Measurements from ENCODE around the gene CDKAL1. TPM values are rescaled to one million over a fixed set of nuclear protein-coding genes. Genes with fewer than 3 reads are reported as not detected.

CDKAL1 gene
- total RNA-seq, 4 donors from 2014 or later: 10.1 to 22.0 (median 12.5) TPM

DNA sequence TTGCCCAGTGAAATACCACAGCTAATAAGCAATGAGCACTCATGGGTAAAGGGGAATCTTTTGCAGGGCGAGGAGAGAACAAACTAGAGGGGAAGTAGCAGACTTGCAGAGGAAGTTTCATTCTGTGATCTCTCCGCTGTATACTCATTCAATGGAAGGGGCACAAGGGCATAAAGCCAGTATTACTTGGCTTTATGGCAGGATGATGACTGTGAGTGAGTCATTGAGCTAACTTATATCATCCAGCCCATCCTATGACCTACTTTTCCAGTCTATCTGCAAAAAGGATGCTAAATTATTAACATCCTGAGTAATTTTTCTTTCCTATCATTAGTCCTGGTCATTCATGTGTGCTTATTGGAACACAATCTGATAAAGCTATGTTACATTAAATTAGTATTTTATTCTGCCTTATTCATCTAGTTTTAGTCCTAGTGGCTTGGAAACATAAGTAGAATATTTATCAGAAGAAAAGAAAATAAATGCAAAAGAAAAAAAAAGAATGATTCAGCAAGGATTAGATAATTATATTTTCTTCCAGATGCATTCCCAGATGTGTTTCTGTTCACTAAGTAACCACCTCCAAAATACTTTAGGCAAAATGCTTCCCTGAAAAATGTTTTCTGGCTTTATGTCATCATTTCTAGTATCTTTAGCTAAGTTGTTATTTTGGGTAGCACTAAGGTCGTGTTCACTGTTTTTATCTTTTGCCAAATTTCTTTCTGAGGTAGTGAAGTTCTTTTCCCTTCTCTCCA lies 471.7 kb downstream of the CDKAL1 start:
- H3K27me3 ChIP-seq: no peaks in the 10 kb centered on the region
- WGBS: 27% methylated on average over 3 of the region's 3 CpGs
- H3K36me3 ChIP-seq: no peaks in the 10 kb centered on the region
- no peaks in the 10 kb centered on the region for H3K9me3 ChIP-seq
- TF ChIP-seq EP300 (IDR thresholded peaks at IDR 0.05) (no peak), CTCF (IDR thresholded peaks at IDR 0.05) (no peak), POLR2A (IDR thresholded peaks at IDR 0.05) (no peak), POLR2AphosphoS5 (IDR thresholded peaks at IDR 0.05) (no peak)
- H3K4me1 ChIP-seq: peaks cover 25% of the 10 kb centered on the region
- DNase-seq (ENCODE audit: low spot score in 2 of 2): no peak
- no peak overlapping the region for H3K4me3 ChIP-seq
- H3K27ac ChIP-seq: no peak overlapping the region

DNA sequence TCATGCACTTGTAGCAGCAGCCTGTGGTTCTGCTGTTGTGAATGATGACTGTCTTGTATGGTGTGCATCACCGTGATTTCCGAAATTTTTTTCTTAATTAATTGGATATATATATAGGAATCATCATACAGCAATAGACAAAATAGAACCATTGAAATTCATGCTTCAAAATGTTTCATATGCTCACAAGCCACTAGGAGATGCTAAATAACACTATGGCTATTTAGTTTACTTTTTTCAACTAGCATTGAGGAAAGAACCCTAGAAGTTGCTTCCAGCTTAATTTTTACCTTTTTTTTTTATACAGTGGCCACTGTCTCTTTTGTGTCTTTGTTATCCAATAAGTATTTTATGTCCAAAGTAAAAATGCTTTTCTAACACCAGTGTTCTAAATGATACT lies 485.4 kb downstream of the CDKAL1 start:
- no peak overlapping the region for H3K27ac ChIP-seq
- H3K4me1 ChIP-seq: peaks cover 6% of the 10 kb centered on the region
- TF ChIP-seq POLR2A (IDR thresholded peaks at IDR 0.05) (no peak), POLR2AphosphoS5 (IDR thresholded peaks at IDR 0.05) (no peak), CTCF (IDR thresholded peaks at IDR 0.05) (no peak), EP300 (IDR thresholded peaks at IDR 0.05) (no peak)
- DNase-seq (ENCODE audit: low spot score in 2 of 2): no peak
- WGBS: 94% methylated on average over 2 of the region's 2 CpGs
- no peak overlapping the region for H3K4me3 ChIP-seq
- H3K36me3 ChIP-seq: no peaks in the 10 kb centered on the region
- no peaks in the 10 kb centered on the region for H3K9me3 ChIP-seq
- H3K27me3 ChIP-seq: no peaks in the 10 kb centered on the region

DNA sequence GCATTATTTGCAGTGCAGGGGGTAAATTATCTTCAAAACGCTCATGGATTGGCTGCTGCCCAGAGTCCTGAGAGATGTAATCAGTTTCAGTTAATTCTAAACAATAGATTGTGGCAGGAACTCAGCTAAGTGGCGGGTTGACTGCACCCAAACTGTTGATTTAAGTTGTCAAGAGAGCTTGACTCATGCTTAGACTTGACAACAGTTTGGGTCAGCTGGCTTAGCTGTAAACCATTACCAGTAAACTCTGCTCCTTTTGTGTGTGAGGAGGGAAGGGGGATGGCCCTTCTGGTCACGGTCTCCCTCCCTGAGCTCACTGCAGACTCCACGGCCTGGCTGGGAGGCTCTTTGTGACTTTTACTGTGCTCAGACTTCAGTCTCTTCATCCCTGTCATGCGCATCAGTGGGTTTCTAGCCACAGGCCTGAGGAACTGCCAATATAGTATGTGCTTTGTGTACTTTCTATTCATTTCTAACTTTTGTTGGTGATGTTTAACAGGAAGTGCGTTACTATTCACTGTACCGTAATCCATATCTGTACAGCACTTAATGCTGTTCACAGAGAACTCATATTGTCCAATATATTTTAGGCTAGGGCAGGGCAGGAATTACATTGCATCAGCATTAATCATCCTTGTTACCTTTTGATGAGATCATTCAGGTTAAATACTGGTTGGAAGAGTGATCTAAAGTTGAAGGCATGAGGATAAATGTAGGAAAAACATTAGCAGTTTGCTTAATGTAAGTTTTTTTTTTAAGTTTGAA lies 488.3 kb downstream of the CDKAL1 start:
- DNase-seq (ENCODE audit: low spot score in 2 of 2): no peak
- Histone ChIP-seq H3K9me3 (no peaks in the 10 kb centered on the region), H3K4me3 (no peak overlapping the region)

DNA sequence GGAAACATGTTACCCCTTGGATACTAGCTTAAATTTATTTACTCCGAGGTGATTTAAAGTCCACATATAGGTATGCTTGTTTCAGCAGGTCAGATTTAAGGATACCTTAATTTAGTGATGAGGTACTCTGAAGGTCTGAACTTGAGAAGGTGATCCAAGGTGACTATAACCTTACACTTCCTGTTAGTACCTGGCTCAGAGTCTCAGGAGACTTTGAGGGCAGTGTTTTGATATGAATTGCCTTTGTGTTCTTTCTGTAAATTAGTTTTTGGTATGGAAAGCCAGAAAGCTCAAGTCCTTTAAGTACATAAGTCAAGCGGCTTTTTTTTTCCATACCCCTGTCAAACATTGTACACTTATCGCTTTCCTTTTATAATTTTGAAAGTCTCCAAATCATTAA lies 489.0 kb downstream of the CDKAL1 start:
- Histone ChIP-seq H3K36me3 (no peaks in the 10 kb centered on the region), H3K4me1 (peaks cover 6% of the 10 kb centered on the region), H3K27ac (peak overlapping the region; percentile 44), H3K4me3 (no peak overlapping the region), H3K9me3 (no peaks in the 10 kb centered on the region), H3K27me3 (no peaks in the 10 kb centered on the region)
- no peak for DNase-seq (ENCODE audit: low spot score in 2 of 2)
- TF ChIP-seq POLR2A (IDR thresholded peaks at IDR 0.05): no peak
- no peak for TF ChIP-seq POLR2AphosphoS5 (IDR thresholded peaks at IDR 0.05)
- no peak for TF ChIP-seq EP300 (IDR thresholded peaks at IDR 0.05)
- no peak for TF ChIP-seq CTCF (IDR thresholded peaks at IDR 0.05)
- 90% methylated on average over 3 of the region's 3 CpGs for WGBS

More for the DNA sequence above, 488.3 kb downstream of the CDKAL1 start:
- Histone ChIP-seq H3K27ac (peak overlapping the region; percentile 77), H3K36me3 (no peaks in the 10 kb centered on the region), H3K4me1 (peaks cover 6% of the 10 kb centered on the region), H3K27me3 (no peaks in the 10 kb centered on the region)
- TF ChIP-seq POLR2A (IDR thresholded peaks at IDR 0.05) (no peak), POLR2AphosphoS5 (IDR thresholded peaks at IDR 0.05) (no peak), CTCF (IDR thresholded peaks at IDR 0.05) (no peak)
- 67% methylated on average over 7 of the region's 7 CpGs for WGBS

DNA sequence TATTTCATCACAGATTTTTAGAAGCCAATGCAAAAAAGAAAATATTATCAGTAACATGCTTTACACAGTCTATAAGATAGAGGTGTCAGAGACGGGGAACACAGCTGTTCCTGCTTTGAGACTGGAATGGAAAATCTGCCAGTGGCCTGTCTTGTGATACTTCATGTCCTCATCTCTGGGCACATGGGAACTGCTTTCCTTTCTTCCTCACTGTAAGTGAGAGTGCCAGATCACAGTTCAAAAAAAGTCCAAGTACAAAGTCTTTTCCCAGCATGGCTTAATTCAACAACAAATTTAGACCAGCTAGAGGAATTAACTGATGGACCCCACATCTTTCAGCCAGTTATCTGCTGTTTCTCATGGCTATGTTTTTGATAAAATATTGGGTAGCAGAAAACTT lies 490.4 kb downstream of the CDKAL1 start:
- no peak overlapping the region for H3K4me3 ChIP-seq
- H3K27ac ChIP-seq: no peak overlapping the region

More for the DNA sequence above, 490.4 kb downstream of the CDKAL1 start:
- 68% methylated on average over 1 of the region's 1 CpG for WGBS
- Histone ChIP-seq H3K9me3 (no peaks in the 10 kb centered on the region), H3K27me3 (no peaks in the 10 kb centered on the region), H3K4me1 (peaks cover 6% of the 10 kb centered on the region), H3K36me3 (no peaks in the 10 kb centered on the region)
- DNase-seq (ENCODE audit: low spot score in 2 of 2): no peak
- TF ChIP-seq CTCF (IDR thresholded peaks at IDR 0.05) (no peak), POLR2A (IDR thresholded peaks at IDR 0.05) (no peak), EP300 (IDR thresholded peaks at IDR 0.05) (no peak), POLR2AphosphoS5 (IDR thresholded peaks at IDR 0.05) (no peak)
